ENCODE results near the gene PLOD1. TPM values are rescaled to one million over a fixed set of nuclear protein-coding genes. Genes with fewer than 3 reads are reported as not detected.
"Not testable (repeated sequence)": the region's sequence is repeated elsewhere in the genome, so short reads cannot be mapped to it uniquely, and the experiment has no call there.

The PLOD1 gene
- polyA plus RNA-seq, 1 donor from 2014 or later, result 2.1 TPM

GRCh38 chr1:11898831-11899467, 35.6 kb upstream of the PLOD1 start:
- Histone ChIP-seq H3K27ac (ENCODE audit: low read length) (no peak overlapping the region), H3K9me3 (ENCODE audit: low read length) (no peaks in the 10 kb centered on the region), H3K9me2 (ENCODE audit: insufficient read depth, low read length) (no peaks in the 10 kb centered on the region), H3K36me3 (ENCODE audit: insufficient read depth, low read length) (no peaks in the 10 kb centered on the region), H3K4me3 (ENCODE audit: low read length) (no peak overlapping the region), H3K79me2 (replicated peaks; ENCODE audit: insufficient read depth, low read length) (no peaks in the 10 kb centered on the region), H3K9ac (ENCODE audit: low read length) (no peak overlapping the region), H4K20me1 (ENCODE audit: insufficient read depth) (no peaks in the 10 kb centered on the region), H3K4me2 (ENCODE audit: low read length) (no peak overlapping the region), H3F3A (ENCODE audit: insufficient read depth, low read length, poor library complexity, severe bottlenecking) (no peaks in the 10 kb centered on the region), H2AFZ (ENCODE audit: low read depth, low read length) (no peak overlapping the region), H3K27me3 (ENCODE audit: insufficient read depth, low read depth, low read length) (peaks cover 17% of the 10 kb centered on the region)
- TF ChIP-seq CTCF (IDR thresholded peaks at IDR 0.05; ENCODE audit: poor library complexity, severe bottlenecking) (no peak), POLR2AphosphoS5 (IDR thresholded peaks at IDR 0.05) (no peak), TAF1 (IDR thresholded peaks at IDR 0.05; ENCODE audit: low read depth) (no peak), SMC3 (conservative IDR thresholded peaks at IDR 0.05; ENCODE audit: poor library complexity) (no peak), REST (IDR thresholded peaks at IDR 0.05; ENCODE audit: borderline replicate concordance) (no peak), EZH2 (IDR thresholded peaks at IDR 0.05; ENCODE audit: borderline replicate concordance, insufficient read depth, low read length, poor library complexity, severe bottlenecking) (no peak), MXI1 (conservative IDR thresholded peaks at IDR 0.05; ENCODE audit: poor library complexity, severe bottlenecking) (no peak), RAD21 (conservative IDR thresholded peaks at IDR 0.05) (no peak), EP300 (conservative IDR thresholded peaks at IDR 0.05; ENCODE audit: poor library complexity, severe bottlenecking) (no peak)

- H3F3A ChIP-seq (ENCODE audit: insufficient read depth, low read length, poor library complexity, severe bottlenecking); H3K27ac ChIP-seq (ENCODE audit: low read length): not testable (repeated sequence)
- peaks cover 17% of the 10 kb centered on the region for H3K27me3 ChIP-seq (ENCODE audit: insufficient read depth, low read depth, low read length)
Measured at GRCh38 chr1:11901446-11901845, 33.1 kb upstream of the PLOD1 start.

More at GRCh38 chr1:11901446-11901845, 33.1 kb upstream of the PLOD1 start:
- H3K4me2 ChIP-seq (ENCODE audit: low read length); H4K20me1 ChIP-seq (ENCODE audit: insufficient read depth); H3K9me3 ChIP-seq (ENCODE audit: low read length); H3K36me3 ChIP-seq (ENCODE audit: insufficient read depth, low read length); H3K9me2 ChIP-seq (ENCODE audit: insufficient read depth, low read length); H2AFZ ChIP-seq (ENCODE audit: low read depth, low read length); H3K4me3 ChIP-seq (ENCODE audit: low read length); H3K79me2 ChIP-seq (replicated peaks; ENCODE audit: insufficient read depth, low read length); H3K9ac ChIP-seq (ENCODE audit: low read length): not testable (repeated sequence)
